ENCODE data around the gene HNF4A.
A peak's percentile ranks its signal among the peaks of the same experiment; 100 is the strongest.

The HNF4A gene

GRCh38 chr20:44445742-44446710, 90.5 kb downstream of the HNF4A start:
- no peak for DNase-seq (ENCODE audit: low spot score)

GRCh38 chr20:44447827-44448419, 92.4 kb downstream of the HNF4A start:
- DNase-seq (ENCODE audit: low spot score), result no peak

- DNase-seq (ENCODE audit: low spot score), result peak; percentile 59
Measured at GRCh38 chr20:44448753-44449546, 93.5 kb downstream of the HNF4A start.

- no peak for DNase-seq (ENCODE audit: low spot score)
Measured at GRCh38 chr20:44449864-44450263, 94.4 kb downstream of the HNF4A start.

- DNase-seq (ENCODE audit: low spot score), result no peak
Measured at GRCh38 chr20:44450281-44450889, 94.9 kb downstream of the HNF4A start.

GRCh38 chr20:44450903-44451450, 95.5 kb downstream of the HNF4A start:
- DNase-seq (ENCODE audit: low spot score), result no peak

- DNase-seq (ENCODE audit: low spot score), result no peak
Measured at GRCh38 chr20:44454306-44454963, 98.9 kb downstream of the HNF4A start.

GRCh38 chr20:44455126-44455525, 99.6 kb downstream of the HNF4A start:
- DNase-seq (ENCODE audit: low spot score), result no peak

- no peak for DNase-seq (ENCODE audit: low spot score)
Measured at GRCh38 chr20:44456611-44457010, 101.1 kb downstream of the HNF4A start.

GRCh38 chr20:44457016-44457415, 101.5 kb downstream of the HNF4A start:
- peak; percentile 82 for DNase-seq (ENCODE audit: low spot score)

GRCh38 chr20:44459271-44459670, 103.8 kb downstream of the HNF4A start:
- DNase-seq (ENCODE audit: low spot score), result peak; percentile 47

GRCh38 chr20:44460795-44461141, 105.3 kb downstream of the HNF4A start:
- DNase-seq (ENCODE audit: low spot score), result peak; percentile 76

GRCh38 chr20:44461142-44461802, 105.8 kb downstream of the HNF4A start:
- DNase-seq (ENCODE audit: low spot score), result no peak

GRCh38 chr20:44461803-44462174, 106.3 kb downstream of the HNF4A start:
- no peak for DNase-seq (ENCODE audit: low spot score)

- no peak for DNase-seq (ENCODE audit: low spot score)
Measured at GRCh38 chr20:44463466-44463865, 108.0 kb downstream of the HNF4A start.

- no peak for DNase-seq (ENCODE audit: low spot score)
Measured at GRCh38 chr20:44464514-44464913, 109.0 kb downstream of the HNF4A start.

GRCh38 chr20:44465001-44465560, 109.6 kb downstream of the HNF4A start:
- peak; percentile 32 for DNase-seq (ENCODE audit: low spot score)

- no peak for DNase-seq (ENCODE audit: low spot score)
Measured at GRCh38 chr20:44467289-44467883, 111.9 kb downstream of the HNF4A start.

GRCh38 chr20:44468044-44468782, 112.7 kb downstream of the HNF4A start:
- DNase-seq (ENCODE audit: low spot score), result no peak
